MM.1S (cell line): ENCODE results near the gene SCFD2.

ENCODE experiments used
- CTCF ChIP-seq: fragments of 300-600 bp; sonication (generic); IDR thresholded peaks from 2 replicates; pipeline ENCODE4 v1.5.1; 2016; ENCODE audit warnings: antibody characterized with exemption, low read length, mixed read lengths
- EZH2 ChIP-seq: fragments of 300-600 bp; sonication (generic); optimal IDR thresholded peaks from 2 replicates; pipeline ENCODE3; 2017; ENCODE audit warnings: low read depth, mild to moderate bottlenecking, antibody characterized with exemption, low read length, mixed read lengths
- EZH2phosphoT487 ChIP-seq: fragments of 300-600 bp; sonication (generic); IDR thresholded peaks from 2 replicates; pipeline ENCODE4 v1.6.1; 2018; ENCODE audit warnings: antibody characterized with exemption, low read length

DNA sequence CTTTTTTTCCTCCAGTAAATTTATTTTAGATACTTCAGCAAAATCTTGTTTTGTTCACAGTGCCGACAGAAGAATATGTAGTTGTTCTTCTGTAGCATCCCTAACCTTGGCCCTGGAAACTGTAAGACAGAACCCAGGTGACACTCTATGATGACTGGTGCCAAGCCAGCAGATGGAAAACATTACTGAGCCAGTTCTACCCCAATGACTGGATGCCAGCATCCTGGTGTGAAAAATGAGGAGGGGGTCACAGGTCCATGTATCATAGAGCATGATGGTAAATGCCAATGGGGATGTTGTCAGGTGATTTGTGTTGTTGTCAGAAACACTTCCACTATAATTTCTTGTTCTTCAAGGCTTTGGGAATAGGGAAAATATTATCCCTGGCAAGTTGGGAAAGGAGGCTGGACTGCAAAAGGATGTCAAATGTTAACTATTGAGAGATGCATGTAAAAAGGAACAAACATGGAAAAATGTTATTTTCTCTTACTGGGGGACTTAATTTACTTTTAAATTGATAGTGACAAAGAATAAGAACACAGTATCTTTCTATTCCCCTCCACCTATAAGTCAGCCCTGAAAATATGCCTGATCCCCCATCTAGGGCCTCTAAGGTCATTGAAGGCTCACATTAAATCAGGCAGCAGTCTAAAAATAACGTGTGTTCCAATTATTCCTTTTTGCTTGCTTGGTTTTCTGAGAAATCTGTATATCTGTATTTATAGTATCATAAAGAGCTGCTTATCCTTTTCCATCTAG lies 343.9 kb downstream of the SCFD2 start:
- TF ChIP-seq CTCF (no peak), EZH2 (no peak), EZH2phosphoT487 (no peak)
